GM23338 (cell line): Measurements from ENCODE around the gene PCYT2. TPM values are rescaled to one million over a fixed set of nuclear protein-coding genes. Genes with fewer than 3 reads are reported as not detected.

Experiments
- CREB1 ChIP-seq: fragments of 250-450 bp; sonication (Bioruptor Pico); IDR thresholded peaks from 2 replicates; pipeline ENCODE4 v1.5.0; 2020; ENCODE audit warnings: low read depth, mild to moderate bottlenecking, moderate library complexity
- CTCF ChIP-seq, 2 experiments: fragments of 200-600 bp in 1 of 2; sonication (generic) in 1 of 2; conservative IDR thresholded peaks; 2 replicates each; pipeline versions ENCODE4 v1.5.1 to v1.6.1; 2016 to 2017; ENCODE audit warnings: antibody characterized with exemption in 2 of 2, low read depth in 2 of 2, mild to moderate bottlenecking in 2 of 2, moderate library complexity in 1 of 2
- ETS1 ChIP-seq: IDR thresholded peaks from 2 replicates; pipeline ENCODE4 v1.6.1; 2016; ENCODE audit warnings: antibody characterized with exemption
- JUNB ChIP-seq: IDR thresholded peaks from one replicate; pipeline ENCODE4 v1.6.1; 2016; ENCODE audit warnings: antibody characterized with exemption; ENCODE audit not compliant: unreplicated experiment
- POLR2AphosphoS5 ChIP-seq: IDR thresholded peaks from 2 replicates; pipeline ENCODE4 v1.6.1; 2016; ENCODE audit warnings: antibody characterized with exemption, low read depth
- STAT1 ChIP-seq: IDR thresholded peaks from one replicate; pipeline ENCODE4 v1.6.1; 2016; ENCODE audit warnings: antibody characterized with exemption; ENCODE audit not compliant: unreplicated experiment
- ZNF114 ChIP-seq: fragments of 250-450 bp; sonication (Bioruptor Pico); IDR thresholded peaks from 2 replicates; pipeline ENCODE4 v1.5.0; 2020; ENCODE audit warnings: mild to moderate bottlenecking, moderate library complexity
- ZNF331 ChIP-seq: fragments of 250-450 bp; sonication (Bioruptor Pico); IDR thresholded peaks from 2 replicates; pipeline ENCODE4 v1.5.0; 2020; ENCODE audit warnings: low read depth, mild to moderate bottlenecking, moderate library complexity
- ZNF462 ChIP-seq: fragments of 250-450 bp; sonication (Bioruptor Pico); IDR thresholded peaks from 2 replicates; pipeline ENCODE4 v1.5.0; 2020; ENCODE audit warnings: mild to moderate bottlenecking, moderate library complexity
- polyA plus RNA-seq: library from polyadenylated mRNA; unstranded; fragments of >200 nt; fragmentation: Nextera tagmentation; extraction: Ambion mirVana; gene quantifications from 2 replicates; pipeline ENCODE4 v1.2.1, GENCODE V29; 2016
- total RNA-seq: library from RNA; depleted of rRNA; stranded (reverse); fragments of >200 nt; shearing (Covaris generic); gene quantifications from 2 replicates; pipeline ENCODE4 v1.2.3, GENCODE V29; 2014

PCYT2 gene
- total and polyA plus RNA-seq, 2 experiments from 2014 or later: 51.6 to 82.9 TPM

GRCh38 chr17:81905424-81905875, 5.7 kb downstream of the PCYT2 start (continued):
- TF ChIP-seq ZNF462 (CRISPR knock-in tag) (no peak), CTCF (conservative IDR thresholded peaks at IDR 0.05; ENCODE audit: low read depth in 2 of 2) (no peak), ZNF331 (CRISPR knock-in tag) (no peak), JUNB (no peak), ETS1 (no peak), CREB1 (CRISPR knock-in tag) (no peak), STAT1 (no peak), ZNF114 (CRISPR knock-in tag) (no peak), POLR2AphosphoS5 (no peak)
